Amniotic epithelial cell (primary cell): ENCODE measurements around the gene DPM3.
"Not testable (repeated sequence)": the region's sequence is repeated elsewhere in the genome, so short reads cannot be mapped to it uniquely, and the experiment has no call there.

Experiments
- DNase-seq: peaks from one replicate; pipeline ENCODE4 v3.0.0-alpha.2; 2010; ENCODE audit warnings: low read depth

The DPM3 gene

DNA sequence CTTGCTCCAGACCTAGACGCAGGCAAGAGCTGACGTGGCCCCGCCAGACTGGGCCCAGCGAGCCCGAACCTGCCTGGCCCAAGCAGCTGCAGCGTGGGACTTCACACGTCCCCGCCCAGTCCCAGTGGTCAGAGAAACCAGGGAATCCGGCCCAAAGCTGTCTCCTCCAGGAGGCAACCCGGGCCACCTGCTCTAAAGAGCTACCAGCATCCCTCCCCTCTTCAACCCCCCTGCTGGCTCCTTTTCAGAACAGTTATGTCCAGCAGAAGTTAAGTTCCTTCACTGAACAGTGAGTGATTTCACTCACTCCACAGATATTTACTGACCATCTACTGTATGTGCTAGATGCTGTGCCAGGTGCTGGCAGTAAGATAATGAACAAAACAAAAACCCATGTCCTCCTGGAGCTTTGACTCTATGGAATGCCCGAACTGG, 14.8 kb downstream of the DPM3 start:
- DNase-seq, result no peak

GRCh38 chr1:155124503-155125463, 15.5 kb downstream of the DPM3 start:
- DNase-seq, result peak; percentile 24

DNA sequence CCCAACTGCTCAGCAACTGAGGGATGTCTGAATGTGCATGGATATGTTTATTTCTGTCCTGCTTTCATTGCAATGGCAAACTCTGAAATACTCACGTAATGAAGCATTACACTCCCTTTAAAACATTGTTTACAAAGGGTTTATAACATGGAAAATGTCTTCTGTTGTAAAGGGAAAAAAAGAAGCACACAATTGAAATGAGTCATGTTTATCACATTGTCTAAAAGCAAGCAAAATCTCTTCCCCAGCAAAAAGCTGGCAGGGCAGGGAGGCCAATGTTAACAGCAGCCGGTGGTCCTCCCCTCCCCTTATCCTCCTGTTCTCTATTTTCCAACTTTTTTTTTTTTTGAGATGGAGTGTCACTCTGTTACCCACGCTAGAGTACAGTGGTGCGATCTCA, 16.5 kb downstream of the DPM3 start:
- no peak for DNase-seq

DNA sequence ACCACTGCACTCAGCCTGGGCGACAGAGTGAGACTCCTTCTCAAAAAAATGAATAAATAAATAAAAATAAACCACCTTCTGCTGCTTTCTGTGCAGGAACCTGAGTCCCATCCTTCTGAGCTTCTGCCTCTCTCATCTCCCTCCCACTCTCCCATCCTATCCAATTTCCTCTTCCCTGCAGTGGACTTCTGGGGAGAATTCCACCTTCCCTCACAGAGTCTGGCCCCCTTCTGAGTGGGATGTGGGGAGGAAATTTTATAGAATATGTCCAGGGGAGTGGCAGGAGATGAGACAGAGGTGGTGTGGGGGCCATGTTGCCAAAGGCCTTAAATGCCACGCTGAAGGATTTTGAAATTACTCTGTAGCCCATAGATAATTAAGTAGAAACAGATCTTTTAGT, 18.0 kb downstream of the DPM3 start:
- no peak for DNase-seq

- no peak for DNase-seq
These were observed 19.1 kb downstream of the DPM3 start for GRCh38 chr1:155121249-155121648.

DNA sequence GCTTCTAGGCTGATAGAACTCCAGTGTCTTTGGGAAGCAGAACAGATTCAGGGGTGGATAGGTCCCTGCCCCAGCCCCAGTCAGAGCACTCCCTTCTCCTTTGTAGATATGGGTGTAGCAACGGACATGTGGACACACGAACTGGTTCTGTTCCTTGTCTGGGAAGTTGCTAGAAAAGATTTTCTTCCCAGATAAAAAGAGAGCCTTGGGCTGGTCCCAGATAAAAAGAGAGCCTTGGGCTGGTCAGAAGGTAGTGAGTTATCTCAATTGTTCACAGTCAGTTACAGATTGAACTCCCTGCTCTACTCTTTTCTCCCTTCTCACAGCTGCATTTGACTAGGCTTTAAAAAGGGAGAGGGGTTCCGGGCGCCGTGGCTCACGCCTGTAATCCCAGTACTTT, 20.1 kb downstream of the DPM3 start:
- no peak for DNase-seq

GRCh38 chr1:155118090-155118489, 22.2 kb downstream of the DPM3 start:
- DNase-seq, result not testable (repeated sequence)

GRCh38 chr1:155117610-155118009, 22.7 kb downstream of the DPM3 start:
- DNase-seq, result no peak

DNA sequence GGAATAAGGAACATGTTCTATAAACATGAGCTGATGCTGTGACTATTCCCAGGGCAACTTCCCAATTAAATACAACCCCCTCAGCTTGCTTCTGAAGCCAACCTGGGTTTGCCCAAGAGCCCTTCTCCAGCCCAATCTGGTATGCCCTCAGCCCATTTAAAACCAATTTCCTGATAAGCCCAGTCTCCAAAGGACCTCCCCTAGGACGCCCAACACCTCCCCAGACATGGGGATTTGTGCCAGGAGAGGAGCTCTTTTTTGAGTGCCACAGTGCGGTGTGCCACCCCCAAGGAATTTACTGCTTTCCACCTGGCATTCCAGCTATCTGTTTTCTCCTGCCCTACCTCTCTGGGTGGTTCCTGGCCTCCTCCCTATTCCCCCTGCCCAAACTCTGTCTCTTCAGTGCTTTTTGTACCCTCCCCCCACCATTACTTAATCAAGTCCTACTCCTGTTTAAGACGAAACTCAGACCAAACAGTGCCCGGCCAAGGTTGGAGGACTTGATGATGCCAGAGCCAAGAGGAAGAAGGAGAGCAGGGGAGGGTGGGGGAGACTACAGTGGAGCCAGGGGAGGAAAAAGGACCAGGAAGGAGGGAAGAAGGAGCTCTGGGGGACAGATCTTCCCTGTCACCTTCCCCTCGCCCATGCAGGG, 24.1 kb downstream of the DPM3 start:
- no peak for DNase-seq

GRCh38 chr1:155113450-155113980, 26.8 kb downstream of the DPM3 start:
- DNase-seq, result no peak

DNA sequence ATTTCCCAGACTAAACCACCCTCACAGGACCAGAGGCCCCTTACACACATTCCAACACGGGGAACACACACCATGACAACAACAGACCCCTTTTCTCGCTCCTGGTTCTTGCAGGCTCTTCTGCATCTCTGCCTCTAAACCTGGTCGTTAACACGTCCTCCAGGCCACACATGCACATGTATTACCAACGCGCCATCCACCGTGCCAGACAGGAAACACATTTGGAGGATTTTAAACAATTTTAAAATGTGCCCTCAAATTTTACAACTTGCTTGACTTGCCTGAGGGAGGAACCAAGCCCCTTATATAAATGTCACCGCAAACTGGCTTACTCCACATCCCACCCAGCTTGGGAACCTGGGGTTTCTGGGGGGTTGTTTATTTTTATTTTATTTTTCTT, 29.5 kb downstream of the DPM3 start:
- no peak for DNase-seq

- no peak for DNase-seq
These were observed 29.9 kb downstream of the DPM3 start for GRCh38 chr1:155110381-155110780.

GRCh38 chr1:155108296-155108695, 32.0 kb downstream of the DPM3 start:
- DNase-seq, result no peak

- no peak for DNase-seq
These were observed 32.7 kb downstream of the DPM3 start for GRCh38 chr1:155107309-155108264.

DNA sequence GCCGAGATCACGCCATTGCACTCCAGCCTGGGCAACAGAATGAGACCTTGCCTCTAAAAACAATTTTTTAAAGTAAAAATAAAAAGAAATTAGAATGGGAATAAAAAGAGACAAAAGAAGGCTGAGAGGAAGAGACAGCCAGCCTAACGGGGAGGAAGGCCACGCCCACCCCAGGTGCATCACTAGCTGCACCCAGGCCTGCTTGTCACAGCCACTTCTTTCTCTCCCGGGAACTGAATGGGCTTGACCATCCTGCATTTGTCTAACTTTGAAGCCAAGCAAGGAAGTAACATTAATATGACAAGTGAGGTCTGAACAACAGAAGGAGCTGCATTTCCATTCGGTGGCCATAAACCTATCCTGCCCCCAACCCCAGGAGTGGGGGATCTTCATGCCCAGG, 33.5 kb downstream of the DPM3 start:
- DNase-seq, result no peak

DNA sequence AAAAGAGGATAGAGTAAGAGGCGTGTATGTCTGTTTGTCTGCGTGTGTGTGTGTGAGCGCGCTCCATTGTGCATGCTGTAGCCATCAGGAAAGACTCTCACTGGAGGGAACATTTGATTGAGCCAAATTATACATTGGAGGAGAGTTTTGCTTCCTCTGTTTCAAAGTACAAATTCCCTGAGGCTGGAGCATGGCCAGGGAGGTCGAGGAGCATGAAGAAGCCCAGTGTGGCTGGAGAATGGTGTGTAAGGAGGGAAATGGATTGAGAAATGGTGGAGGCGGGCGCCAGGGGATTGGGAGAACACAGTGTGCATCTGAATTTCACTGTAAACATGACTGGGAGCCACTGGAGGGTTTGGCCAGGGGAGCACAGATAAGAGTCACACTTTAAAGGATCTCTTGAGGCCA, 34.7 kb downstream of the DPM3 start:
- DNase-seq, result peak; percentile 71

DNA sequence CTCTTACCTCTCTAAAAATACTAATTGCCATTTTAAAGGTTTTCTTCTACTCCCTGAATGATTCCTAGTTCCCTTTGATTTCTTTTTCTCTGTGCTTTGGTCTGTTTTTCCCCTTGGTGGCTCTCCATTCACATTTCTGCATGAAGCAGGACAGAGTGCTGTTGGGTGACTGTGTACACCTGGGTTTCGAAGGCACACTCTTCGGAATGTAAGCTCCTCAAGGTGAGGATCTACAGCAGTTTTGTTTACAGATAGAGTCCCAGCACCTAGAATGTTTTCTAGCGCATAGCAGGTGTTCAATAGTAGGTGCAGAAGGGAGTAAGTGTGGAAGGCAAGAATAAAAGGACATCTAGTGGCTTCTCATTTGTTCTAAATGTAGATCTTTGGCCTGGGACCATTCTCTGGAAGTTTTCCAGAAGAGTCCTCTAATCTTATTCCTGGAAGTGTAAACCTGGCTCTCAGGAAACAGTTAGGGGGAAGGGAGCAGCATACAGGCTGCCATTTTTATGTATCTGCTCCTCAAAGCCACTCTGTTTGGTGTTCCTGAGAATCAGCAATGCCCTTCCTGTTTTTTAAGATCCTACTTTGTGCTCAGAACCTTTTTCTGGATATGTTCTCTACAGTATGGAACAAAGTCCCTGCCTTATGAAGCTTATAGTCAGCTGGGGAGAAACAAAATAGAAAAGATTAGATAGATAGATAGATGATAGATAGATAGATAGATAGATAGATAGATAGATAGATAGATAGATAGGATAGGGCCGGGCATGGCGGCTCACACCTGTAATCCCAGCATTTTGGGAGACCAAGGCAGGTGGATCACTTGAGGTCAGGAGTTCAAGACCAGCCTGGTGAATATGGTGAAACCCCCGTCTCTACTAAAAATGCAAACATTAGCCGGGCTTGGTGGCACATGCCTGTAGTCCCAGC, 35.5 kb downstream of the DPM3 start:
- DNase-seq, result no peak

GRCh38 chr1:155103325-155103724, 37.0 kb downstream of the DPM3 start:
- DNase-seq, result peak; percentile 63

GRCh38 chr1:155099331-155099730, 41.0 kb downstream of the DPM3 start:
- no peak for DNase-seq

- DNase-seq, result no peak
These were observed 45.7 kb downstream of the DPM3 start for GRCh38 chr1:155094622-155094948.
